SK-N-DZ (cell line): ENCODE measurements around the gene MARS1.
"Not testable (repeated sequence)": the region's sequence is repeated elsewhere in the genome, so short reads cannot be mapped to it uniquely, and the experiment has no call there.

ENCODE experiments used
- DNase-seq: peaks from one replicate; pipeline ENCODE4 v3.0.0-alpha.2; 2015; ENCODE audit warnings: low spot score

Gene MARS1

DNA sequence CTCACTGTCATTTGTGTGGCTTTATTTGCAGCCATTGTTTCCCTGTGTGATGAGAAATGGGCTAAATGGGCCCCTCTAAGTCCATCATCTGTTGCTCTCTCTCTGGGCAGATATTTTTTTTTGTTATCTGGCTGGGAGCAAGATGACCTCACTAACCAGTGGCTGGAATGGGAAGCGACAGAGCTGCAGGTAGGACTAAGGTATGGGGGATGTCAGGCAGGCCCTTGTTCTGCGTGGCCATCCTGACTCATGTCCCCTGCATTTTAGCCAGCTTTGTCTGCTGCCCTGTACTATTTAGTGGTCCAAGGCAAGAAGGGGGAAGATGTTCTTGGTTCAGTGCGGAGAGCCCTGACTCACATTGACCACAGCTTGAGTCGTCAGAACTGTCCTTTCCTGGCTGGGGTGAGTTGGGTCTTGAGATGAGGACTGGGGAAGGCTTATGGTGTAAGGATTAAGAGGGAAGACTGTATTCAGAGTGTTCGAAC is 1.3 kb downstream of the MARS1 start:
- DNase-seq, result no peak

DNA sequence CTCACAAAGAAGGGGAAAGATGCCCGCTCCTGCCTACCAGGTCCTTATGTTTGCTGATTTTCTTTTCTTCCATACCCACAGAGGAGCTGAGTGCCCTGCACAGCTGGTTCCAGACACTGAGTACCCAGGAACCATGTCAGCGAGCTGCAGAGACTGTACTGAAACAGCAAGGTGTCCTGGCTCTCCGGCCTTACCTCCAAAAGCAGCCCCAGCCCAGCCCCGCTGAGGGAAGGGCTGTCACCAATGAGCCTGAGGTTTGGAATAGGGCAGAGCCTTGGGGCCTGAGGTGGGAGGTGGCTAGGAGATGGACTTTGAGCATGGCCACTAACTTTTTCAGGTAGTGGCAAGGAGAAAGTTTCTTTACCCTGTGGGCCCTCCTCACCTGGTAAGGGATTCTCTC is 2.3 kb downstream of the MARS1 start:
- no peak for DNase-seq

DNA sequence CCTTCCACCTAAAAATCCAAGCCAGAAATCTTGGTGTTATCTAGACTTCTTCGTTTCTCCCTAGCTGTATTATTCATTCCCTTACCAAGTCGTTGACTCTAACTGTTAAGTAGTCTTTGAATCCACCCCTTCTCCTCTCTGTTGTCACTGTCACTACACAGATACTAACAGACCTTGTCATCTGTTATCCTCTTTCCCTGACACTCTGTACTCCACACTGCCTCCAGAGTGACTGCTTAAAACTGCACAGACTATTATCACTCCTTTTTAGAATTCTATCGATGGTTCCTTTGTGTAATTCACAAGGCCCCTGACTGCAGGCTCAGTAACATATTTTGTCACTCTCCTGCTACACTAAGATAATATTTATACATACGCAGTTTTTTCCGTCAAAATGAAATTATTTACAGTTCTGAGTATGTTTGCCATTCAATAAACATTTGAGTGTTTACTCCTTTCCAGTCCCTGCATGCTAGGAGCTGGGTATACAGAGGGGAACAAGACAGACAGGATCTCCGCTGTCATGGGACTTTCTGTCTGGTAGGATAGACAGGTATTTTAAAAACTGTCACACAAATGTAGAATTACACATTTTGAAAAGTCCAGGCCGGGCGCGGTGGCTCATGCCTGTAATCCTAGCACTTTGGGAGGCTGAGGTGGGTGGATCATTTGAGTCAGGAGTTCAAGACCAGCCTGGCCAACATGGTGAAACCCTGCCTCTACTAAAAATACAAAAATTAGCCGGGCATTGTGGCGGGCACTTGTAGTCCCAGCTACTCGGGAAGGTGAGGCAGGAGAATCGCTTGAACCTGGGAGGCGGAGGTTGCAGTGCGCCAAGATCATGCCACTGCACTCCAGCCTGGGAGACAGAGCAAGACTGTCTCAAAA is 3.8 kb downstream of the MARS1 start:
- no peak for DNase-seq

DNA sequence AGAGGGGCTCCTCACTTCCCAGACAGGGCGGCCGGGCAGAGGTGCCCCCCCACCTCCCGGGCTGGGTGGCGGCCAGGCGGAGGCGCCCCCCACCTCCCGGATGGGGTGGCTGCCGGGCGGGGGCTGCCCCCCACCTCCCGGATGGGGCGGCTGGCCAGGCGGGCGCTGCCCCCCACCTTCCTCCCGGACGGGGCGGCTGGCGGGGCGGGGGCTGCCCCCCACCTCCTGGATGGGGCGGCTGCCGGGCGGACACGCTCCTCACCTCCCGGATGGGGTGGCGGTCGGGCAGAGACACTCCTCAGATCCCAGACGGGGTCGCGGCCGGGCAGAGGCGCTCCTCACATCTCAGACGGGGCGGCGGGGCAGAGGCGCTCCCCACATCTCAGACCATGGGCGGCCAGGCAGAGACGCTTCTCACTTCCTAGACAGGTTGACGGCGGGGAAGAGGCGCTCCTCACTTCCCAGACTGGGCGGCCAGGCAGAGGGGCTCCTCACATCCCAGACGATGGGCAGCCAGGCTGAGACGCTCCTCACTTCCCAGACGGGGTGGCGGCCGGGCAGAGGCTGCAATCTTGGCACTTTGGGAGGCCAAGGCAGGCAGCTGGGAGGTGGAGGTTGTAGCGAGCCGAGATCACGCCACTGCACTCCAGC is 7.3 kb downstream of the MARS1 start:
- not testable (repeated sequence) for DNase-seq

DNA sequence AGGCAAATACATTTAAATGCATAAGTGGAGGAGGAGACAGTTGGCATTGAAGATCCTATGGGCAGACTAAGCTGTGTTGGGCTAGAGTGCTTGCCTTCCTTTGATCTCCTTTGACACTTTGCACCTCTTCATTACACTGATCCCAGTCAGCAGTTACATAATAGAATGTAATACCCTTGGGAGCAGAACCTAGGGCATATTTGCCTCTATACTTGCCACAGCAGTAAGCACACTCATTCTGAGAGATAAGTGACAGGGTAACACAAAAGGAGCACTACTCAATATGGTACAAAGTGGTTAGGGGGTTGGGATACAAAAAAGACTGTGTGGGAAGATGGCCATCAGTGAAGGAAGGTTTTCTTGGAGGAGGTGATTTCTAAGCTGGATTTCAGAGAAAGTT is 9.0 kb downstream of the MARS1 start:
- no peak for DNase-seq

DNA sequence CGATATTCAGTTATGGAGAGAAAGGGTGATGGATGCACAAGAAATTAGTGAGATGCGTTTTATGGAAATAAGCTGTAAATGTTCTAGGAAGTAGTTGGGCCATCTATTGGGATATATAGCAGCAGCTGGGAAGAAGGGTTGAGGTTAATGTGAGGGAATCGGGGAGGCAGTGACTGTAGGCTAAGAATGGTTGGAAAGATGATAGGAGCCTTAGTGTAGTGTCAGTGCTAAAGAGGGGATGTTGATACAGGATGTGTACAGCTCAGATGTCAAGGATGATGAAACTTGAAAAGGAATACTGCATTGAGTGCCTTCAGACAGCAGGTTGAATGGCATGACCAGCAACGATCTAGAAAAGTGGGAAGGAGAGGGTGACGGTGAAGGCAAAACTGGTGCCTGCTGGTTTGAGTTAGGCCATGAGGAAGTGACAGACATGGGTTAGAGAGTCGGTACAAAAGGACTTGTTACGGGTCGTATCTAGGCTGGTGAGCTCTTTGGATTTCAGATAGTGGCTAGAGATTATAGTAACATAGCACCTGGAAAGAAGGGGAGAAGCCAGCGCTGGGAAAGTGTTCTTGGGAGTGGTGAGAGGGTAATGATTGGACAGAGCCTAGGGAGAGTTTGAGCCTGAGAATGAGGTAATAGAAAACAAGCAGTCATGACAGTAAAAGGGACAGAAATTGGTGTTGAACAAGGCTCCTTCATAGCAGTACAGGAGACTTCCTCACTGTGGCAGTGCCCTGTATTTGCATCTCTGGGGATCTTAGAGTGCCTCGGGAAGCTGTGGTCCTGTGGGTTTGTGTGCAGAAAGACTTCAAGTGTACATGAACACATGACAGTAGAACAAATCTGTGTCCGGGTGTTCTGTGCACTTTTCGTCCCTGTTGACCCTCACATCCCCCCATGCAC is 9.6 kb downstream of the MARS1 start:
- DNase-seq, result no peak

DNA sequence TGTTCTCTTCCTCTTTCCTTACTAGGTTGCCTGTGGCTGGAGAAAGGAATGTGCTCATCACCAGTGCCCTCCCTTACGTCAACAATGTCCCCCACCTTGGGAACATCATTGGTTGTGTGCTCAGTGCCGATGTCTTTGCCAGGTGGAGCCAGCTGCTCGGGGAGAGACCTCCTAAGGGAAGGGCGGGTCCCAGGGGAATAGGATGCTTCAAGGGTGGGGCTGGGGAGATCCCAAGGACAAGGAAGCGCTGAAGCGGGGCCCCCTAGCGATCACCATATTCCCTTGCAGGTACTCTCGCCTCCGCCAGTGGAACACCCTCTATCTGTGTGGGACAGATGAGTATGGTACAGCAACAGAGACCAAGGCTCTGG is 10.2 kb downstream of the MARS1 start:
- DNase-seq, result no peak

DNA sequence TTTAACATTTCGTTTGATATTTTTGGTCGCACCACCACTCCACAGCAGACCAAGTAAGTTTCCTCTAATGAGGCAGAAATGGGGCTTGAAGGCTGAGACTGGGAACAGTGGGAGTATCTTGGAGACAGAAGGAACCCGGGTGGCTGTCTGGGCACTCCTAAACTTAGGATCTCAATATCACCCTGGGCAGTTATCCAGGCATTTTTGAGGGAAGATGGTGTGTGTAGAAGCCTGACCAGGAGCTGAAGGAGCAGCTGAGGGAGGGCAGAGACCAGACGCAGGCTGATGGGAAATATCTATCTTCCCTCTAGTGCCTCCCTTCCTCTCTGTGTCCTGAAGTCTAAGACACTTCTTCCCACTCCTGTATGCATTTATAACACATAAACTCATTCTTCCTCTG is 10.7 kb downstream of the MARS1 start:
- DNase-seq, result no peak

DNA sequence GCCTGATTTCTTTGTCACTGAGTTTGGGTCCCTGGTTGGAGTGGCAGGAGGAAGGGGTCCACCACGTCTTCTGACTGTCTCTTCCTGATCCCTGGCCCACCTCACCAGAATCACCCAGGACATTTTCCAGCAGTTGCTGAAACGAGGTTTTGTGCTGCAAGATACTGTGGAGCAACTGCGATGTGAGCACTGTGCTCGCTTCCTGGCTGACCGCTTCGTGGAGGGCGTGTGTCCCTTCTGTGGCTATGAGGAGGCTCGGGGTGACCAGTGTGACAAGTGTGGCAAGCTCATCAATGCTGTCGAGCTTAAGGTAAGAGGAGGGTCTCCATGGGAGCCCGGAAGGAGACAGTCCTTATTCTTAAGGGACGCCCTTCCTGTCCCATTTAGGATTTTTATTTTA is 12.3 kb downstream of the MARS1 start:
- no peak for DNase-seq

DNA sequence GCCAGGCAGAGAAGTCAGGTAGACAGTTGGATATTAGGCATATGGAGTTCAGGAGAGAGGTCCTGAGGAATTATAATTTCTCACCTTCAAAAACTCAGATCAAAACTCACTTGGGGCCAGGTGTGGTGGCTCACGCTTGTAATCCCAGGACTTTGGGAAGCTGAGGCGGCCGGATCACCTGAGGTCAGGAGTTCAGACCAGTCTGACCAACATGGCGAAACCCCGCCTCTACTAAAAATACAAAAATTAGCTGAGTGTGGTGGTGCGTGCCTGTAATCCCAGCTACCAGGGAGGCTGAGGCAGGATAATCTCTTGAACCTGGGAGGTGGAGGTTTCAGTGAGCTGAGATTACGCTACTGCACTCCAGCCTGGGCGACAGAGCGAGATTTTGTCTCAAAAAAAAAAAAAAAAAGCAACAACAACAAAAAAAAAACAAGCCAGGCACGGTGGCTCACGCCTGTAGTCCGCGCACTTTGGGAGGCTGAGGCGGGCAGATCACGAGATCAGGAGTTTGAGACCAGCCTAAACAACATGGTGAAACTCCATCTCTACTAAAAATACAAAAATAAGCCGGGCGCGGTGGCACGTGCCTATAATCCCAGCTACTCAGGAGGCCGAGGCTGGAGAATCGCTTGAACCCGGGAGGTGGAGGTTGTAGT is 14.6 kb downstream of the MARS1 start:
- DNase-seq, result not testable (repeated sequence)

DNA sequence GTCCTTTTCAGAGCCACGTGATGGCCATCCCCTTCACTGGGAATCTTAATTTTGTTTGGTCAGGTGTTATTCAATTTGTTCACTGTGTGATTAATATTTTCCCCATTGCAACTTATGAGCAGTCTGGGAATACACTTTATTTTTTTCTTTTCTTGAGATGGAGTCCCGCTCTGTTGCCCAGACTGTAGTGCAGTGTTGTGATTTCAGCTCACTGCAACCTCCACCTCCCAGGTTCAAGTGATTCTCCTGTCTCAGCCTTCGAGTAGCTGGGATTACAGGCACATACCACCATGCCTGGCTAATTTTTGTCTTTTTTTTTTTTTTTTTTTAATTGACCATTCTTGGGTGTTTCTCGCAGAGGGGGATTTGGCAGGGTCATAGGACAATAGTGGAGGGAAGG is 18.7 kb downstream of the MARS1 start:
- DNase-seq, result not testable (repeated sequence)

DNA sequence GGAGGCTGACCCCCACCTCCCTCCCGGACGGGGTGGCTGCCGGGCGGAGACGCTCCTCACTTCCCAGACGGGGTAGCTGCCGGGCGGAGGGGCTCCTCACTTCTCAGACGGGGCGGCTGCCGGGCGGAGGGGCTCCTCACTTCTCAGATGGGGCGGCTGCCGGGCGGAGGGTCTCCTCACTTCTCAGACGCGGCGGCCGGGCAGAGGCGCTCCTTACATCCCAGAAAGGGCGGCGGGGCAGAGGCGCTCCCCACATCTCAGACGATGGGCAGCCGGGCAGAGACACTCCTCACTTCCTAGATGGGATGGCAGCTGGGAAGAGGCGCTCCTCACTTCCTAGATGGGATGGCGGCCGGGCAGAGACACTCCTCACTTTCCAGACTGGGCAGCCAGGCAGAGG is 19.9 kb downstream of the MARS1 start:
- not testable (repeated sequence) for DNase-seq

DNA sequence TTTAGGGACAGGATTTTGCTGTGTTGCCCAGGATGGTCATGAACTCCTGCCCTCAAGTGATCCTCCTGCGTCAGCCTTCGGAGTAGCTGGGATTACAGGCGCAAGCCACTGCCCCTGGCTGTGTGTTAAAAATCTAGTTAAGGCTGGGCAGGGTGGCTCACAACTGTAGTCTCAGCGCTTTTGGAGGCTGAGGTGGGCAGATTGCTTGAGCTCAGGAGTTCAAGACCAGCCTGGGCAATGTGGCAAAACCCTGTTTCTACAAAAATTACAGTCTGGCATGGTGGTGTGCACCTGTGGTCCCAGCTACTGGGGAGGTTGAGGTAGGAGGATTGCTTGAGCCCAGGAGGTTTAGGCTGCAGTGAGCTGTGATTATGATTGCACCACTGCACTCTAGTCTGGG is 23.3 kb downstream of the MARS1 start:
- no peak for DNase-seq

DNA sequence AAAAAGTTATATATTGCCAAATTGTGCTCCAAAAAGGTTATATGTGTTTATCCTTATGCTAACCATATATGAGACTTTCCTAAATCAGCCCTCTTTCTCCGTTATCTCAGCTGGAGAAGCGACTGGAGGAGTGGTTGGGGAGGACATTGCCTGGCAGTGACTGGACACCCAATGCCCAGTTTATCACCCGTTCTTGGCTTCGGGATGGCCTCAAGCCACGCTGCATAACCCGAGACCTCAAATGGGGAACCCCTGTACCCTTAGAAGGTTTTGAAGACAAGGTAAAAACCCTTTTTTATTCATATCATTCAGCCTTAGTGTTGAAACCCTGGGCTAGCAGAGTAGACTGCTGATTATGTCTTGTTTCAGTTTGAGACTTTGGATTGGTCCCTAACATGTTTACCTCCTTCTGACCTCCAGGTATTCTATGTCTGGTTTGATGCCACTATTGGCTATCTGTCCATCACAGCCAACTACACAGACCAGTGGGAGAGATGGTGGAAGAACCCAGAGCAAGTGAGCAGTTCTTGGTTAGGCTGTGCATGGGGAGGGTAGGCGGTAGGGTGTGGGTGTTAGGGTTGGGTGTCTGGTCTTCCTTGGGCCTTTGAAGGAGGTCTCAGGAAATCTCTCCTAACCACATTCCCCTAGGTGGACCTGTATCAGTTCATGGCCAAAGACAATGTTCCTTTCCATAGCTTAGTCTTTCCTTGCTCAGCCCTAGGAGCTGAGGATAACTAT is 23.9 kb downstream of the MARS1 start:
- DNase-seq, result no peak

DNA sequence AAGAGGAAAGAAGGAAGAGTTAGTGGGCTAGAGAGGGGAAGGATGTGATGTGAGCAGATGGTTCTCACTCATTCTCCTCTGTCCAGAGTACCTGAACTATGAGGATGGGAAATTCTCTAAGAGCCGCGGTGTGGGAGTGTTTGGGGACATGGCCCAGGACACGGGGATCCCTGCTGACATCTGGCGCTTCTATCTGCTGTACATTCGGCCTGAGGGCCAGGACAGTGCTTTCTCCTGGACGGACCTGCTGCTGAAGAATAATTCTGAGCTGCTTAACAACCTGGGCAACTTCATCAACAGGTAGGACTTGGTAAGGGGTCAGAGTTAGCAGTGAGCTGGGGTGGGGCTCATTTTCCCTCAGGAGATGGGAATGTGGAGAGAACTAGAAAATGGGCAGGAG is 24.8 kb downstream of the MARS1 start:
- no peak for DNase-seq

DNA sequence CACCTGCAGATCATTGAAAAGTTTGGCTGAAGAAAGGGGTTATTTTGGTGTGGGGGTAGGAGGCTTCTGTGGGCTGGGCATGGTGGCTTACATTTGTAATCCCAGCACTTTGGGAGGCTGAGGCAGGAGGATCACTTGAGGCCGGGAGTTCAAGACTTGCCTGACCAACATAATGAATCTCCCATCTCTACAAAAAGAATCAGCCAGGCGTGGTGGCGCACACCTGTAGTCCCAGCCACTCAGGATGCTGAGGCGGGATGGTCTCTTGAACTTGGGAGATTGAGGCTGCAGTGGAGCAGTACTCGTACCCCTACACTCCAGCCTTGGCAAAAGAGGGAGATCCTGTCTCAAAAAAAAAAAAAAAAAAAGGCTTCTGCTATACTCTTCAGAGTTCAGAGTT is 25.4 kb downstream of the MARS1 start:
- DNase-seq, result no peak

DNA sequence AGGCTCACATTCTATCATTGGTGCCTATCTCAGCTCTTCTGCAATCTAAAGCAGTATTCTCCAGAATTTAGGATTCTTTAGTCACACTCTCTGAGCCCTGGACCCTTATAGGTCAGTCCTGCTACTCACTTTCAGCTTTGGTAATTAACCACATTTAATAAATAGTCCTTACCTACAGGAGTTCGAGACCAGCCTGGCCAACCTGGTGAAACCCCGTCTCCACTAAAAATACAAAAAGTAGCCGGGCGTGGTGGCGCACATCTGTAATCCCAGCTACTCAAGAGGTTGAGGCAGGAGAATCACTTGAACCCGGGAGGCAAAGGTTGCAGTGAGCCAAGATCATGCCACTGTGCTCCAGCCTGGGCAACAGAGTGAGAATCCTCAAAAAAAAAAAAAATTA is 25.8 kb downstream of the MARS1 start:
- not testable (repeated sequence) for DNase-seq

DNA sequence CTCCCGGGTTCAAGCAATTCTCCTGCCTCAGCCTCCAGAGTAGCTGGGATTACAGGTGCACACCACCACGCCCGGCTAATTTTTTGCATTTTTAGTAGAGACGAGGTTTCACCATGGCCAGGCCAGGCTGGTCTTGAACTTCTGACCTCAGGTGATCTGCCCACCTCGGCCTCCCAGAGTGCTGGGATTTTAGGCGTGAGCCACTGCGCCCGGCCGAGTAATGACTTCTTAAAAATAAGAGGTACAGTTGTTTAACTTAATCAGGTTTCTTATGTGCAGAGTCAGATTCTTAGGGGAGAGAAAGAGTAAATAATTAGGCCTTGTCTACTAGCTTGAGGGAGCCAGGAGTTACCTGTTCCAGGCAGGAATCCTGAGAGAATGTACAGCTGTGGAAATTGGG is 26.4 kb downstream of the MARS1 start:
- DNase-seq, result not testable (repeated sequence)

DNA sequence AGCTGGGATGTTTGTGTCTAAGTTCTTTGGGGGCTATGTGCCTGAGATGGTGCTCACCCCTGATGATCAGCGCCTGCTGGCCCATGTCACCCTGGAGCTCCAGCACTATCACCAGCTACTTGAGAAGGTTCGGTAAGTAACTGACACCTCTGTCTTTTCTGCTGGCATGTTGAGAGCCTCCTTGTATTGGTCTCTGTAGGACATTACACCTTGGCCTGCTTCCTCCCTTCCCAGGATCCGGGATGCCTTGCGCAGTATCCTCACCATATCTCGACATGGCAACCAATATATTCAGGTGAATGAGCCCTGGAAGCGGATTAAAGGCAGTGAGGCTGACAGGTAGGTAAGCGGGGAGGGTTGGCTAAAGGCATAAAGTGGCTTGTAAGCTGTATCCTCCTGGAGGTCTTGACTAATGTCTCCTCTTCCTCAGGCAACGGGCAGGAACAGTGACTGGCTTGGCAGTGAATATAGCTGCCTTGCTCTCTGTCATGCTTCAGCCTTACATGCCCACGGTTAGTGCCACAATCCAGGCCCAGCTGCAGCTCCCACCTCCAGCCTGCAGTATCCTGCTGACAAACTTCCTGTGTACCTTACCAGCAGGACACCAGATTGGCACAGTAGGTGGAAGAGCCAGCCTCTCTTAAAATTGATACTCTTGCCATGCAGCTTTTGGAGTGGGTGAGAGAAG is 27.0 kb downstream of the MARS1 start:
- DNase-seq, result no peak

DNA sequence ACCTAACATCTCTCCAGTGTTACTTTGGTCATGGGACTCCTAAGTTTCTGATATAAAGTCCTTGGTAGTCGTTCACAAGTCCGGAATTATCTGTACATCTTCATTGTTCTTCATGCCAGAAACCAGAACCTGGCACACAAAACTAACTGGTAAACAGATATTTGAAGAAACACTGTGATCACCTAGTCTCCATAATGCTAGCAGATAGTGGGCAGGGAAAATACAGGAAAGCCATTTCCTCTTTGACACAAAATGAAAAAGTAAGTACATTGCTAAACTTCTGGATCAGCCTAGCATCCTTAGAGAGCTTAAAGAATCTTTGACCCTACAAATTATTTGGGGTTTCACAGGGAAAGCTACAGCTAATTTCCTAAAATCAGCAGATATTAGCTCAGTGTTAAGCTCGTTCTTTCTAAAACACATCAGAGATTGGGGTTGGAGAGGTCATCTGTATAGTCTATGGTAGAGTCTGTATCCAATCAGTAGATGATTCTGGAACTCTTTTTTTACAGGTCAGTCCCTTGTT is 27.6 kb downstream of the MARS1 start:
- no peak for DNase-seq
